ENCODE results near the gene WNT9A.

The WNT9A gene

GRCh38 chr1:227939791-227940771, 7.7 kb downstream of the WNT9A start:
- DNase-seq, result no peak

GRCh38 chr1:227938911-227939790, 8.6 kb downstream of the WNT9A start:
- DNase-seq, result no peak

GRCh38 chr1:227938276-227938675, 9.5 kb downstream of the WNT9A start:
- DNase-seq, result no peak

GRCh38 chr1:227937838-227938145, 9.9 kb downstream of the WNT9A start:
- no peak for DNase-seq

GRCh38 chr1:227937031-227937837, 10.5 kb downstream of the WNT9A start:
- no peak for DNase-seq

GRCh38 chr1:227935826-227936225, 11.9 kb downstream of the WNT9A start:
- DNase-seq, result no peak

GRCh38 chr1:227934476-227935313, 13.0 kb downstream of the WNT9A start:
- DNase-seq, result no peak

GRCh38 chr1:227929751-227930472, 17.8 kb downstream of the WNT9A start:
- no peak for DNase-seq

GRCh38 chr1:227928811-227929375, 18.8 kb downstream of the WNT9A start:
- no peak for DNase-seq

GRCh38 chr1:227927971-227928741, 19.6 kb downstream of the WNT9A start:
- DNase-seq, result no peak

GRCh38 chr1:227926896-227927885, 20.5 kb downstream of the WNT9A start:
- DNase-seq, result no peak

- no peak for DNase-seq
These were observed 21.4 kb downstream of the WNT9A start for GRCh38 chr1:227926216-227926791.

- DNase-seq, result no peak
These were observed 22.0 kb downstream of the WNT9A start for GRCh38 chr1:227925582-227926198.

GRCh38 chr1:227924833-227925574, 22.7 kb downstream of the WNT9A start:
- no peak for DNase-seq

GRCh38 chr1:227924168-227924832, 23.4 kb downstream of the WNT9A start:
- DNase-seq, result no peak

GRCh38 chr1:227923353-227924167, 24.2 kb downstream of the WNT9A start:
- no peak for DNase-seq

Data from NCI-H1417 (cell line).